IPS DF 19.7 (cell line): ENCODE results near the gene PDYN.

Experiments
- DNase-seq: peaks from one replicate; pipeline ENCODE4 v3.0.0-alpha.2; 2013; ENCODE audit warnings: low read depth, low spot score

PDYN gene

GRCh38 chr20:1995531-1996310 lies 1.9 kb upstream of the PDYN start:
- DNase-seq: no peak

- DNase-seq: no peak
Observed at GRCh38 chr20:1994627-1995026, 769 bp upstream of the PDYN start.

GRCh38 chr20:1992359-1993110 lies 1.3 kb downstream of the PDYN start:
- no peak for DNase-seq

- no peak for DNase-seq
Observed at GRCh38 chr20:1987826-1988225, 6.0 kb downstream of the PDYN start.

- no peak for DNase-seq
Observed at GRCh38 chr20:1983301-1983700, 10.6 kb downstream of the PDYN start.

- DNase-seq: no peak
Observed at GRCh38 chr20:1982686-1983085, 11.2 kb downstream of the PDYN start.

- no peak for DNase-seq
Observed at GRCh38 chr20:1979106-1979778, 14.6 kb downstream of the PDYN start.

GRCh38 chr20:1975291-1975690 lies 18.6 kb downstream of the PDYN start:
- DNase-seq: no peak

GRCh38 chr20:1973601-1974440 lies 20.0 kb downstream of the PDYN start:
- no peak for DNase-seq

GRCh38 chr20:1971893-1972586 lies 21.8 kb downstream of the PDYN start:
- no peak for DNase-seq

GRCh38 chr20:1968964-1969363 lies 24.9 kb downstream of the PDYN start:
- no peak for DNase-seq

- DNase-seq: peak; percentile 28
Observed at GRCh38 chr20:1965520-1966351, 28.1 kb downstream of the PDYN start.

GRCh38 chr20:1964659-1965405 lies 29.0 kb downstream of the PDYN start:
- peak; percentile 33 for DNase-seq

- no peak for DNase-seq
Observed at GRCh38 chr20:1964061-1964460, 29.8 kb downstream of the PDYN start.

GRCh38 chr20:1961374-1961773 lies 32.5 kb downstream of the PDYN start:
- DNase-seq: no peak

GRCh38 chr20:1959156-1959555 lies 34.7 kb downstream of the PDYN start:
- DNase-seq: no peak

- no peak for DNase-seq
Observed at GRCh38 chr20:1958426-1958825, 35.4 kb downstream of the PDYN start.

GRCh38 chr20:1955217-1955616 lies 38.6 kb downstream of the PDYN start:
- peak; percentile 45 for DNase-seq

- DNase-seq: no peak
Observed at GRCh38 chr20:1953621-1954020, 40.2 kb downstream of the PDYN start.
